Lower lobe of right lung (tissue), 2 donors: Measurements from ENCODE around the gene CADPS2. TPM values are rescaled to one million over a fixed set of nuclear protein-coding genes. Genes with fewer than 3 reads are reported as not detected.

Source experiments
- ATAC-seq, 2 donors: fragments of 200-7000 bp; cut with Tn5 transposase; one replicate each; pipeline ENCODE4 v1.9.1; 2020 to 2022; ENCODE audit warnings: mild to moderate bottlenecking in 2 of 2, moderate library complexity in 2 of 2
- DNase-seq: peaks from one replicate; pipeline ENCODE4 v3.0.0-alpha.2; 2020
- H3K27ac ChIP-seq: fragments of 200-600 bp; one replicate; pipeline ENCODE4 v1.8.0; 2022
- H3K27me3 ChIP-seq: fragments of 200-600 bp; one replicate; pipeline ENCODE4 v1.8.0; 2022; ENCODE audit warnings: low read depth
- H3K36me3 ChIP-seq: fragments of 200-600 bp; one replicate; pipeline ENCODE4 v1.8.0; 2022; ENCODE audit warnings: mild to moderate bottlenecking
- H3K4me1 ChIP-seq: fragments of 200-600 bp; one replicate; pipeline ENCODE4 v1.8.0; 2022
- H3K4me3 ChIP-seq: fragments of 200-600 bp; one replicate; pipeline ENCODE4 v1.8.0; 2022; ENCODE audit warnings: mild to moderate bottlenecking
- H3K9me3 ChIP-seq: fragments of 200-600 bp; one replicate; pipeline ENCODE4 v1.8.0; 2022
- intact Hi-C: fragments of 100-400 bp; cut with DNase I; formaldehyde crosslinking; loops from one replicate; pipeline ENCODE4 v1.11.0; 2022
- total RNA-seq: library from RNA; stranded (reverse); fragmentation: NEBNext Ultra II Directional; extraction: Animal tissue kit (Norgen Biotek cat#: 25700); gene quantifications from one replicate; pipeline ENCODE4 v1.2.1, GENCODE V29; 2021
- TF ChIP-seq, protein P1 (sequence below): fragments of 200-600 bp; IDR thresholded peaks from one replicate; pipeline ENCODE4 v1.8.0; 2022; ENCODE audit warnings: antibody characterized with exemption, mild to moderate bottlenecking
- donor health status: DM: no; HTN: yes; CAD: no; lungs with severe emphysema.

The CADPS2 gene
- total RNA-seq, 1 donor from 2014 or later: 41.1 TPM

DNA sequence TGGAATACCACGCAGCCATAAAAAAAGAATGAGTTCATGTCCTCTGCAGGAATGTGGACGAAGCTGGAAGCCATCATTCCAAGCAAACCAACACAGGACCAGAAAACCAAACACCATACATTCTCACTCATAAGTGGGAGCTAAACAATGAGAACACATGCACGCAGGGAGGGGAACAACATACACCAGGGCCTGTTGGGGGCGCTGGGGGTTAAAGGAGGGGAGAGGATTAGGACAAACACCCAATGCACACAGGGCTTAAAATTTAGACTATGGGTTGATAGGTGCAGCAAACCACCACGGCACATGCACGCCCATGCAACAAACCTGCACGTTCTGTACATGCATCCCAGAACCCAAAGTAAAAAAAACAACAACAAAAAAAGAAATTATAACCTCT, 210.6 kb downstream of the CADPS2 start:
- no peak for DNase-seq
- TF ChIP-seq, protein P1, sequence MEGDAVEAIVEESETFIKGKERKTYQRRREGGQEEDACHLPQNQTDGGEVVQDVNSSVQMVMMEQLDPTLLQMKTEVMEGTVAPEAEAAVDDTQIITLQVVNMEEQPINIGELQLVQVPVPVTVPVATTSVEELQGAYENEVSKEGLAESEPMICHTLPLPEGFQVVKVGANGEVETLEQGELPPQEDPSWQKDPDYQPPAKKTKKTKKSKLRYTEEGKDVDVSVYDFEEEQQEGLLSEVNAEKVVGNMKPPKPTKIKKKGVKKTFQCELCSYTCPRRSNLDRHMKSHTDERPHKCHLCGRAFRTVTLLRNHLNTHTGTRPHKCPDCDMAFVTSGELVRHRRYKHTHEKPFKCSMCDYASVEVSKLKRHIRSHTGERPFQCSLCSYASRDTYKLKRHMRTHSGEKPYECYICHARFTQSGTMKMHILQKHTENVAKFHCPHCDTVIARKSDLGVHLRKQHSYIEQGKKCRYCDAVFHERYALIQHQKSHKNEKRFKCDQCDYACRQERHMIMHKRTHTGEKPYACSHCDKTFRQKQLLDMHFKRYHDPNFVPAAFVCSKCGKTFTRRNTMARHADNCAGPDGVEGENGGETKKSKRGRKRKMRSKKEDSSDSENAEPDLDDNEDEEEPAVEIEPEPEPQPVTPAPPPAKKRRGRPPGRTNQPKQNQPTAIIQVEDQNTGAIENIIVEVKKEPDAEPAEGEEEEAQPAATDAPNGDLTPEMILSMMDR: no peak
- H3K4me3 ChIP-seq: no peak overlapping the region

DNA sequence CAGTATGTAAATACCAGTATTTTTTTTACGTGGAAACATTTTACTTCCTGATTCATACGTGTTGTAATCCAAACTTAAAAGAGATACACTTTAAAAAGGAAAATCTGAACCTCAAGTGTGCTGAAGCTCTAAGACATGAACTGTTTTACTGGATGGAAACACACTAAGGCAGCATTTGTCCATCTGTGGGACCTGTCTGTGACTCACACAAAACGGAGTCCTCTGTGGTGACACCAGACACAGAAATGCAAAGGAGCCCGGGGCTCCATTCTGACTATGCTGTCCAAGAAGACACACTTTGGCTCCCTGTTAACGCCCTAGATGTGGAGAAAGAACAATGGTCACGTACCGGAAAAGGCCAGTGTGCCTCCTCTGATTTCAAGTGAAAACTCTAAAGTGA, 211.2 kb downstream of the CADPS2 start:
- DNase-seq (no peak), ATAC-seq (peak in 1 of 2 donors; percentile 51)
- Histone ChIP-seq H3K27ac (peak overlapping the region; percentile 26), H3K36me3 (no peaks in the 10 kb centered on the region), H3K9me3 (no peaks in the 10 kb centered on the region), H3K4me1 (peaks cover 11% of the 10 kb centered on the region), H3K27me3 (no peaks in the 10 kb centered on the region), H3K4me3 (no peak overlapping the region)
- intact Hi-C loops: no loop called here
- TF ChIP-seq, protein P1: no peak

More for the DNA sequence above, 210.6 kb downstream of the CADPS2 start:
- no peaks in the 10 kb centered on the region for H3K27me3 ChIP-seq
- no peaks in the 10 kb centered on the region for H3K9me3 ChIP-seq
- H3K27ac ChIP-seq: peak overlapping the region; percentile 26
- intact Hi-C loops: no loop called here
- H3K4me1 ChIP-seq: peaks cover 11% of the 10 kb centered on the region
- no peak for ATAC-seq
- H3K36me3 ChIP-seq: no peaks in the 10 kb centered on the region

DNA sequence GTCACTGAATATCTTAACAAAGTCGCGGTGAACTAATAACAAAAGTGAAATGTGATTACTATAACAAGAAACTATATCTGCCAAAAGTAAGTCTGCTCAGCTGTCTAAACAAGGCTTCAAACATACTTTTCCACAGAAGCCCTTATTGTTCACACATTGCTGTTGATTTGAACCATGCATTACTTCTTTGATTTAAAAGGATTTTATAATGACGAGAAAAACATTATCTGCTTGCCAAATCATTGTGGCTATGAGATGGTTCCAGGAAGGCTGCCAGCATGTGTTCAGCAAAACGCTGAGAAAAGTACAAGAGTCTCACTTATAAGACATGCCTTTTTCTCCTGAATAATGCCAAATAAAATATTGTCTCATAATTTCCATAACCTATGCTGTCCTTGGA, 211.8 kb downstream of the CADPS2 start:
- no peaks in the 10 kb centered on the region for H3K36me3 ChIP-seq
- TF ChIP-seq, protein P1: no peak
- peaks cover 11% of the 10 kb centered on the region for H3K4me1 ChIP-seq
- ATAC-seq: peak in 1 of 2 donors; percentile 42
- H3K4me3 ChIP-seq: no peak overlapping the region
- peak overlapping the region; percentile 26 for H3K27ac ChIP-seq
- no peaks in the 10 kb centered on the region for H3K9me3 ChIP-seq
- H3K27me3 ChIP-seq: no peaks in the 10 kb centered on the region
- DNase-seq: no peak
- intact Hi-C loops: no loop called here

DNA sequence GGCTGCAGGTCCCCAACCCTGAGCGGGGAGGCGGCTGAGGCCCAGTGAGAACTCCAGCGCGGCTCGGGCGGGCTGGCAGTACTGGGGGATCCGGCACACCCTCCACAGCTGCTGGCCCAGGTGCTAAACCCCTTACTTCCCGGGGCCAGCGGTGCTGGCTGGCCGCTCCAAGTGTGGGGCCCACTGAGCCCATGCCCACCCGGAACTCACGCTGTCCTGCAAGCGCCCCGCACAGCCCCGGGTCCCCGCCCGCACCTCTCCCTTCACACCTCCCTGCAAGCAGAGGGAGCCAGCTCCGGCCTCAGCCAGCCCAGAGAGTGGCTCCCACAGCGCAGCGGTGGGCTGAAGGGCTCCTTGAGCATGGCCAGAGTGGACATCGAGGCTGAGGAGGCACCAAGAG, 212.3 kb downstream of the CADPS2 start:
- ATAC-seq (peak; percentile 23 to 36), DNase-seq (no peak)
- TF ChIP-seq, protein P1: no peak
- Histone ChIP-seq H3K4me1 (peaks cover 11% of the 10 kb centered on the region), H3K27me3 (no peaks in the 10 kb centered on the region), H3K27ac (peak overlapping the region; percentile 26), H3K4me3 (no peak overlapping the region), H3K9me3 (no peaks in the 10 kb centered on the region), H3K36me3 (no peaks in the 10 kb centered on the region)
- intact Hi-C loops: no loop called here

DNA sequence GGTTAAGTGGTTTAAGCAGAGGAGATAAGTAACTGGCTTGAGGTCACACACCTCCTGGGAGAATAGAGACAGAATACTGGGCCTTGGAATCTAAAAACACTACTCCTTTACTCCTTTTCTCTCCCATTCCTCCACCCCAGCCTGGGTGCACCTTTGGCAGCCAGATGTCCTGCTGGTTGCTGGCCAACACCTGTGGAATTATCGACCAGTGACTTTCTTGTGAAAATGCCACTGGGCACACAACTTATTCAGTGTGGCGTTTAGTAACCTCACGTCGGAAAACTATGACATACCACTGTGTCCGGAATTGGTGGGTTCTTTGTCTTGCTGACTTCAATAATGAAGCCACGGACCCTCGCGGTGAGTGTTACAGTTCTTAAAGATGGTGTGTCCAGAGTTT, 213.7 kb downstream of the CADPS2 start:
- DNase-seq (no peak), ATAC-seq (no peak)
- Histone ChIP-seq H3K36me3 (no peaks in the 10 kb centered on the region), H3K27me3 (no peaks in the 10 kb centered on the region), H3K9me3 (no peaks in the 10 kb centered on the region), H3K4me3 (no peak overlapping the region), H3K4me1 (peaks cover 11% of the 10 kb centered on the region), H3K27ac (no peak overlapping the region)
- intact Hi-C loops: no loop called here
- TF ChIP-seq, protein P1: no peak

DNA sequence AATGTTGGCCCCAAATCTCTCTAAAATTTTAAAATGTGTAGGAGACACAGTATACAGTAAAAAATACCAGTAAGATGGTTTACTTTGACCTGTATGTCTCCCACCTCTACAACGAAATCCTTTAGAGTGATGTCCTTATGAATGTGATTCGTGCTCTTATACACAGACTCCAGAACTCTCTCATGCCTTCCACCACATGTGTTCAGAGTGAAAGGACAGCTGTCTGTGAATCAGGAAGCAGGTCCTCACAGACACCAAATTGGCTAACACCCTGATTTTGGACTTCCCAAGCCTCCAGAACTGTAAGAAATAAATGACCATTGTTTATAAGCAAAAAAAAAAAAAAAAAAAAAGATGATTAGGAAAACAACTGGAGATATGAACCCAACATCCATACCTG, 222.5 kb downstream of the CADPS2 start:
- H3K27me3 ChIP-seq: no peaks in the 10 kb centered on the region
- intact Hi-C loops: no loop called here
- no peaks in the 10 kb centered on the region for H3K9me3 ChIP-seq
- DNase-seq: no peak
- ATAC-seq: no peak
- H3K36me3 ChIP-seq: no peaks in the 10 kb centered on the region
- H3K4me3 ChIP-seq: no peak overlapping the region
- TF ChIP-seq, protein P1: no peak
- H3K4me1 ChIP-seq: no peaks in the 10 kb centered on the region
- no peak overlapping the region for H3K27ac ChIP-seq
